ENCODE results near the gene TREML2. TPM values are rescaled to one million over a fixed set of nuclear protein-coding genes. Genes with fewer than 3 reads are reported as not detected.

The TREML2 gene
- total RNA-seq, 1 donor from 2014 or later = 0.58 TPM

GRCh38 chr6:41184761-41185160 lies 16.2 kb downstream of the TREML2 start:
- intact Hi-C loops (cut with DNase I) = no loop called here
- no peak for ATAC-seq
- no peak for DNase-seq (ENCODE audit: low spot score)

- ATAC-seq (peak; percentile 81), DNase-seq (ENCODE audit: low spot score) (no peak)
- intact Hi-C loops (cut with DNase I) = no loop called here
Measured at GRCh38 chr6:41182069-41183034, 18.6 kb downstream of the TREML2 start.

DNA sequence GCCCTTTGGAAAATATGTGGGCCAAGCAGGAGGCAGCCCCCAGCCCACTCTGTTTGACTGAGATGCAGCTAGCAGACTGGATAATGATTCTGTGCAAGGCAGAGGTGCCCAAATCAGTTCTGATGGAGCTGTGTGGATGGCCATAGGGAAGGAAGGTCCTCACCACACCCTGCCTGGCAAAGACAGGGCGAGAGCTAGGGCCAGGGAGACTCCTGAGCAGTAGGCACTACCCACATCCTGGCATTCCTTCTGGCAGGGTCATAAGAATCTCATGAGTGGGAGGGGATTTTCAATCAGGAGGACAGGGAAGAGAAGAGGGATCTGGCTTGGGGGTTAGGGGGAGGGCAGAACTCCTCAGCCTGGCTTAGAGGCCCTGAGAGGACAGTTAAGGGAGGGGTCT lies 19.4 kb downstream of the TREML2 start:
- intact Hi-C loops (cut with DNase I) = no loop called here
- ATAC-seq (no peak), DNase-seq (ENCODE audit: low spot score) (no peak)

GRCh38 chr6:41179163-41179562 lies 21.8 kb downstream of the TREML2 start:
- DNase-seq (ENCODE audit: low spot score) (no peak), ATAC-seq (no peak)
- intact Hi-C loops (cut with DNase I) = no loop called here

DNA sequence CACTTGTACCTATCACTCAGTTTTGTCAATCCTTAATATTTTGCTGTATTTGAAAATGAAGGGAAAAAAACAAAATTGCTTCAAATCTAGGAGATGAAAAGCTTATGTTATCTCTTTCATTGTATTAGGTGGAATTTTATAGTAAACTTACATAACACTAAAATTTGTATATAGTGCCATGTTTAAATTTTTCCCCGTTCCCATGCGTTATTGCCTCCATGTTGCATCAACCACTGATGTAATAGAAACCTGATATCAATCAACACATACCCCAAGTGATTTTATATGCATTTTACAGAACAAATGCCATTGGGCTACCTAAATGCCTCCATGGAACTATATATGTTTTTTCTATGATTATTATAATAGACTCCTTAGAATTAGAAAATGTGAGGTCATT lies 23.3 kb downstream of the TREML2 start:
- DNase-seq (ENCODE audit: low spot score) (no peak), ATAC-seq (no peak)
- intact Hi-C loops (cut with DNase I) = no loop called here

- no peak for ATAC-seq
- intact Hi-C loops (cut with DNase I) = no loop called here
- no peak for DNase-seq (ENCODE audit: low spot score)
Measured at GRCh38 chr6:41177287-41177686, 23.7 kb downstream of the TREML2 start.

GRCh38 chr6:41176189-41176588 lies 24.8 kb downstream of the TREML2 start:
- intact Hi-C loops (cut with DNase I) = no loop called here
- ATAC-seq (no peak), DNase-seq (ENCODE audit: low spot score) (no peak)

DNA sequence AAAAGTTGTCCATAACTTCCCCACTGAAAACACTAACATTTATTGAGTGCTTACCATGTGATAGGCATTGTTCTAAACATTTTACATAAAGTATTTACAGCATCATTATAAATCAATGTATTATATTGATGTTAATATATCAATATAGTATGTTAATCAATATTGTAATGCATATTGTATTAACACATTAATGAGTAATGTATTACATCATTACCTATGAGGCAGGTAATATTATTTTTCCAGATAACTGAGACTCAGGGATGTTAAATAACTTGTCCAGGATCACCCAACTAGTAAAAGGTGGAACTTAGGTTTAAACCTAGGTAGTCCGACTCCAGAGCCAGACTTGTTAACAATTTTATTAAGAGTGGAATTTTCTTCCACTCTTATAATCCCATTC lies 25.9 kb downstream of the TREML2 start:
- no peak for DNase-seq (ENCODE audit: low spot score)
- intact Hi-C loops (cut with DNase I) = no loop called here
- no peak for ATAC-seq

GRCh38 chr6:41174610-41175009 lies 26.3 kb downstream of the TREML2 start:
- ATAC-seq (no peak), DNase-seq (ENCODE audit: low spot score) (no peak)
- intact Hi-C loops (cut with DNase I) = no loop called here

DNA sequence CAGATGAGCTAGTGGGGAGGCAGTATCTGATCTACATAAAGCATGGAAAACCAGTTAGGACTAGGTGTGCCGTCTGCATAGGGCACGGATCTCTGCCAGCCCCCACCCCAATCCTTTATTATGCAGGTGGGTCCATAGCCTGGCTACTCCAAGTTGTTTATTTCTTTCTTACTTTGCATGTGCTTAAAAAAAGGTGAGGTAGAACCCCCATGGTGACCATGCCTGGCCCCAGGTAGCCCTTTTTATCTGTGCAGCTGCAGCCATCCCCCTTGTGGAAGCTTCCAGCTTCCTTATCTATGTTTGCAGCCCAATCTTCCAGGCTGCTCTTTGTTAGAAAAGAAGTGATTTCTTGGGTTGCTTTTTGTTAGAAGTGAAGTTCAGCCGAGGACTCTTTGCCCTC lies 29.0 kb downstream of the TREML2 start:
- intact Hi-C loops (cut with DNase I) = no loop called here
- no peak for ATAC-seq
- no peak for DNase-seq (ENCODE audit: low spot score)

- DNase-seq (ENCODE audit: low spot score) = no peak
- intact Hi-C loops (cut with DNase I) = no loop called here
- ATAC-seq = no peak
Measured at GRCh38 chr6:41170547-41171160, 30.3 kb downstream of the TREML2 start.

DNA sequence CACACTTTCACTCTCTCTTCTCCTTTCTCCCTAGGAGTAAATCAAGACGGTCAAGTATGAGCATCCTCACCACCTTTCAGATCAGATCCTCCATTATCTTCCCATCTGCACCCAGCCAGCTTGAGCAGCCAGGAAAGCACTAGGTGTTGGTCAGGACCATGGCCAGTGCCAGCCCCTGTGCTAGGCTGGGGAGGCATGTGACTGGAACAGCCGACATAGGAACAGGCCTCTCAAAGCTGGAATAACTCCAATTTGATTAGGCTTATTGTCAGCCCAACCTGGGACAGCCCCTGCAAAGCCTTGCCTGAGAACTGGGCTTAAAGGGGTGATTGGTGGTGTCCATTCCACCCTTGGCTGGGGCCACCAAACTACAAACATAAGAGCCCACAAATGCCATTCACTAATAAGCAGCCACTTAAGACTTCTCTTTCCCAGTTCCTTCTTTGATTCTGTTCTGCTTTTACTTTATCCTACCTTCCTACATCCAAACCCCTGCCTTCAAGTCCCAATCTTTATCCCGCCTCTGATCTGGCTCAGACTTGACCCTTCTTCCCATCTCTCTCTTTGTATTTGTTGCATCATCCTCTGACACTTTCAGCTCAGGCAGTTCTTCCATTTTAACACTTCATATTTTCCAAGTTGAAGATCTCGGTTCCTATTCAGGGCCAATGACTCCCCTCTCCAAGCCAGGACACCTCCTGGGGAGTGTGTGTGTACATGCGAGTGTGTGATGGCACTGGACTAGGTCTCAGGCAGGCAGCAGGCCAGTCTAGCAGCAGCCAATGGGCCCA lies 33.6 kb downstream of the TREML2 start:
- ATAC-seq (no peak), DNase-seq (ENCODE audit: low spot score) (no peak)
- intact Hi-C loops (cut with DNase I) = loop anchor here (5.0 kb wide), 1 partner anchor 165 kb away; no protein-coding TSS in a partner anchor

DNA sequence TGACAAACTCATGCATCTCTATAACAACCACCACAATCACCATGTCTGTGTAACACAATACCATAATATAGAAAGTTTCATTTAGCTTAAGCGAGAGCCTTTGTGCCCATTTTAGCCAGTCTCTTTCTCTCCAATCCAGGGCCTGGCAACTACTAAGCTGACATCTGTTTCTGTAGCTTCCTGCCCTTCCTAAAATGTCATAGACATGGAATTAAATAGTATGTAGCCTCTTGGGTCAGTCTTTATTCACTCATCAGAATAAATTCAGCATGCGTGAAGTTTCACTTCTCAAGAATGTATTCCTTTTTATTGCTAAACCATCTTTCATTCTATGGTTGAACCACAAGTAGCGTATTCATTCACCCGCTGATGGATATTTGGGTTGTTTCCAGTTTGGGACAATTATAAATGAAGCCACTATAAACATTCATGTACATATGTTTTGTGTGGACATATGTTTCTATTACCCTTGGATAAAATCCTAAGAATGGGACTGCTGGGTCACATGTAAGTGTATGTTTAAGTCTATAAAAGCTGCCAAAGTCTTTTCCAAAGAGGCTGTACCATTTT lies 36.3 kb downstream of the TREML2 start:
- DNase-seq (ENCODE audit: low spot score) = no peak
- ATAC-seq = no peak
- intact Hi-C loops (cut with DNase I) = loop anchor here (5.0 kb wide), 1 partner anchor 162 kb away; no protein-coding TSS in a partner anchor

DNA sequence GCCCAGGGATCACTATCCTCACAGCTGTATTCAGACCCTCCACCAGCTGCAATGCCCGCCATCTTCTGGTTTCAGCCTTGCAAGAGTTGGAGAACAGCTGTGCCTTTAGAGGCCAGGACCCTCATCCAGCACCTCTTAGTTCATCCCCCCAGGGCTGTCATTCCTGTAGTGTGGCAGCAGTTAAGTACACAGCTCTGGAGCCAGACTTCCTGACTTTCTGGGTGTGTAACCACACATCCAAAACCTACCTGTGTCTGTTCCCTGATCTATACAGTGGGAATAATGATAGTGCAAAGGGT lies 37.6 kb downstream of the TREML2 start:
- no peak for ATAC-seq
- DNase-seq (ENCODE audit: low spot score) = no peak
- intact Hi-C loops (cut with DNase I) = no loop called here

DNA sequence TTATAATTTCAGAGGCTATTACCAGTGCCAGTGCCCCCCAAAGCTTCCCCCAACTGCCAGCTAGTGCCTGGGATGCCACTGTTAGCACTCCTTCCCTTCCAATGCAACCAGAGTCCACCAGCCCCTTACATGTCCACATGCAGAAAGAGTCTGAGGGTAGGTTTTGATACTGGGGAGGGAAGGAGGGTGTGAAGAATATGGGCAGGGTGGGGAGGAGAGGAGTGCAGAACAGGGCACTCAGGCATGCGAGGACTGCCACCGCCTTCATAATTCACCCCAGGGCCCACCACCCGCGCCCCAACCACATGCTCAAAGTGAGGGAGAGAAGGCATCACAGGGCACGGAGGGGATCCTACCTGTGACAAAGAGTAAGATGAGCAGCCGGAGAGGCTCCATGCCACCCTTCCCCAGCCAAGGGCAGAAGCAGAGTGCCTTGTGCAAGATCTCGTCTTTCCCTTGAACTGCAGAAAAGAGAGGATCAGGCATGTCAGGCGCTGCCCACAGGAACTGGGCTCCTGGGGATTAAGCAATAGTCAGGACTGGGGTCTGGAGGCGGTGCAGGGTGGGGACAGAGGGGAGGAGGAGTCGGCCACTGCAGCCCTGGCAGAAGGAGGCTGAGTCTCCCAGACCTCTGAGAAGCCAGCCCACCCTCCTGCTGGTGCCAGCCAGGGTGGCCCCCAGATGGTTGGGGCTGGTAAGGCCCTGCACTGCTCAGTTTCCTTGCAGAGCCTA lies 38.1 kb downstream of the TREML2 start, which contains the start of gene TREM2:
TREM2 (minus strand) TSS at position 430 of the 732 bp plus-strand sequence; CDS start at position 396, 34 bp downstream.
- DNase-seq (ENCODE audit: low spot score) (no peak), ATAC-seq (peak; percentile 13)
- intact Hi-C loops (cut with DNase I) = no loop called here

DNA sequence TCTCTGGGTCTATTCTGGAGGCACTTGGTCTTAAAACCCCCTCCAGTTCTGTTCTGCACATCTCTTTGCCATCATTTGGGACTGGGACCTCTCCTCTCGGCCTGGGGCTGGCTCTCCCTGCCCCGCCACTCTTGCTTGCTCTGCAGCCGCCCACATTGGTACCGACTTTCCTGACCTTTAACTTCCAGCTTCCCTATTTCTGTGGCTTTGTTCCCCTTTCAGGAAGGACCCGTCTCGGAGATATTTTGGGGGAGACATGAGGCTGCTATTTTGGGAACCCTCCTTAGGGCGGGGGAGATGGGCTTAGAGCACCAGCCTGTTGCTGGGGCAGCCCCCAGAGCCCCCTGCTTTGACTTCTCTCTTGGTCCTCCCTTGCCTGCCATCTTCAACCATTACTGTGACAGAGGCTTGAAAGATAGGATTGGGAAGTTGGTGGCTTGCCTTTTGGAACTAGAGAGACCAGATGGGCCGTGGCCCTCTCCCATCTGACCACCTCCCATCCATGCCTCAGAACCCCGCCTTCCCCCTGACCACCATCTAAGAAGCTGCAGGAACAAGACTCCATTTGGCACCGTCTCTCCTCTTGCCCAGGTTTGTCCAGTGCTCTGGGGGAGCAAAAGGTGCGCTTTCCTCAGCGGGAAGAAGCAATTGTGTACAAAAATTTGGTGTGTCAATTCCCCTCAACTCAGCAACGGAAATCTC lies 38.9 kb downstream of the TREML2 start:
- intact Hi-C loops (cut with DNase I) = no loop called here
- ATAC-seq (no peak), DNase-seq (ENCODE audit: low spot score) (no peak)

GRCh38 chr6:41161380-41161779 lies 39.6 kb downstream of the TREML2 start:
- DNase-seq (ENCODE audit: low spot score) (no peak), ATAC-seq (no peak)
- intact Hi-C loops (cut with DNase I) = no loop called here

- DNase-seq (ENCODE audit: low spot score) = no peak
- intact Hi-C loops (cut with DNase I) = no loop called here
- ATAC-seq = no peak
Measured at GRCh38 chr6:41160933-41161332, 40.0 kb downstream of the TREML2 start.

Data from sciatic nerve (tissue), 2 donors.